Measurements from ENCODE around the gene PFKP.

Gene PFKP

GRCh38 chr10:3132036-3133025, 65.0 kb downstream of the PFKP start:
- Mint-ChIP-seq H3K4me1 (no peaks in the 10 kb centered on the region), H3K4me3 (no peak overlapping the region)
- no peak for DNase-seq (ENCODE audit: low spot score in 2 of 2)

GRCh38 chr10:3133948-3134347, 66.6 kb downstream of the PFKP start:
- H3K4me1 Mint-ChIP-seq: no peaks in the 10 kb centered on the region
- H3K27ac Mint-ChIP-seq (ENCODE audit: low read depth): no peak overlapping the region
- H3K27me3 Mint-ChIP-seq: no peaks in the 10 kb centered on the region
- H3K4me3 Mint-ChIP-seq: no peak overlapping the region
- DNase-seq (ENCODE audit: low spot score in 2 of 2): no peak
- peaks cover 67% of the 10 kb centered on the region for H3K36me3 Mint-ChIP-seq (ENCODE audit: insufficient read depth)
- H3K9me3 Mint-ChIP-seq: no peaks in the 10 kb centered on the region
- ATAC-seq (replicated peaks; ENCODE audit: extremely low read depth, poor library complexity, severe bottlenecking): no peak

More at GRCh38 chr10:3132036-3133025, 65.0 kb downstream of the PFKP start:
- ATAC-seq (replicated peaks; ENCODE audit: extremely low read depth, poor library complexity, severe bottlenecking): no peak
- Mint-ChIP-seq H3K36me3 (ENCODE audit: insufficient read depth) (peaks cover 57% of the 10 kb centered on the region), H3K27ac (ENCODE audit: low read depth) (no peak overlapping the region), H3K27me3 (no peaks in the 10 kb centered on the region), H3K9me3 (no peaks in the 10 kb centered on the region)

- H3K9me3 Mint-ChIP-seq: no peaks in the 10 kb centered on the region
- H3K4me3 Mint-ChIP-seq: no peak overlapping the region
- no peaks in the 10 kb centered on the region for H3K27me3 Mint-ChIP-seq
- H3K36me3 Mint-ChIP-seq (ENCODE audit: insufficient read depth): peaks cover 65% of the 10 kb centered on the region
- H3K27ac Mint-ChIP-seq (ENCODE audit: low read depth): no peak overlapping the region
- ATAC-seq (replicated peaks; ENCODE audit: extremely low read depth, poor library complexity, severe bottlenecking) (no peak), DNase-seq (ENCODE audit: low spot score in 2 of 2) (no peak)
- no peaks in the 10 kb centered on the region for H3K4me1 Mint-ChIP-seq
Measured at GRCh38 chr10:3135006-3135405, 67.7 kb downstream of the PFKP start.

GRCh38 chr10:3136336-3136735, 69.0 kb downstream of the PFKP start:
- DNase-seq (ENCODE audit: low spot score in 2 of 2) (no peak), ATAC-seq (replicated peaks; ENCODE audit: extremely low read depth, poor library complexity, severe bottlenecking) (no peak)
- Mint-ChIP-seq H3K4me1 (no peaks in the 10 kb centered on the region), H3K4me3 (no peak overlapping the region), H3K36me3 (ENCODE audit: insufficient read depth) (peaks cover 66% of the 10 kb centered on the region), H3K9me3 (no peaks in the 10 kb centered on the region), H3K27me3 (no peaks in the 10 kb centered on the region), H3K27ac (ENCODE audit: low read depth) (no peak overlapping the region)

- no peaks in the 10 kb centered on the region for H3K9me3 Mint-ChIP-seq
- DNase-seq (ENCODE audit: low spot score in 2 of 2): no peak
- no peaks in the 10 kb centered on the region for H3K4me1 Mint-ChIP-seq
- H3K4me3 Mint-ChIP-seq: no peak overlapping the region
- no peaks in the 10 kb centered on the region for H3K27me3 Mint-ChIP-seq
- no peak overlapping the region for H3K27ac Mint-ChIP-seq (ENCODE audit: low read depth)
- no peak for ATAC-seq (replicated peaks; ENCODE audit: extremely low read depth, poor library complexity, severe bottlenecking)
- H3K36me3 Mint-ChIP-seq (ENCODE audit: insufficient read depth): peaks cover 61% of the 10 kb centered on the region
Measured at GRCh38 chr10:3136763-3137611, 69.6 kb downstream of the PFKP start.

- ATAC-seq (replicated peaks; ENCODE audit: extremely low read depth, poor library complexity, severe bottlenecking) (no peak), DNase-seq (ENCODE audit: low spot score in 2 of 2) (no peak)
- peaks cover 59% of the 10 kb centered on the region for H3K36me3 Mint-ChIP-seq (ENCODE audit: insufficient read depth)
- no peaks in the 10 kb centered on the region for H3K9me3 Mint-ChIP-seq
- no peaks in the 10 kb centered on the region for H3K4me1 Mint-ChIP-seq
- no peak overlapping the region for H3K4me3 Mint-ChIP-seq
- H3K27ac Mint-ChIP-seq (ENCODE audit: low read depth): no peak overlapping the region
- H3K27me3 Mint-ChIP-seq: no peaks in the 10 kb centered on the region
Measured at GRCh38 chr10:3137958-3138726, 70.8 kb downstream of the PFKP start.

GRCh38 chr10:3139216-3139910, 72.0 kb downstream of the PFKP start:
- Mint-ChIP-seq H3K36me3 (ENCODE audit: insufficient read depth) (peaks cover 60% of the 10 kb centered on the region), H3K4me3 (no peak overlapping the region), H3K27ac (ENCODE audit: low read depth) (no peak overlapping the region), H3K9me3 (no peaks in the 10 kb centered on the region), H3K27me3 (no peaks in the 10 kb centered on the region), H3K4me1 (no peaks in the 10 kb centered on the region)
- no peak for ATAC-seq (replicated peaks; ENCODE audit: extremely low read depth, poor library complexity, severe bottlenecking)
- no peak for DNase-seq (ENCODE audit: low spot score in 2 of 2)

- Mint-ChIP-seq H3K9me3 (no peaks in the 10 kb centered on the region), H3K27ac (ENCODE audit: low read depth) (peak overlapping the region; percentile 19), H3K36me3 (ENCODE audit: insufficient read depth) (peaks cover 65% of the 10 kb centered on the region), H3K27me3 (no peaks in the 10 kb centered on the region), H3K4me1 (no peaks in the 10 kb centered on the region), H3K4me3 (no peak overlapping the region)
- ATAC-seq (replicated peaks; ENCODE audit: extremely low read depth, poor library complexity, severe bottlenecking) (no peak), DNase-seq (ENCODE audit: low spot score in 2 of 2) (no peak)
Measured at GRCh38 chr10:3140280-3140679, 72.9 kb downstream of the PFKP start.

- no peaks in the 10 kb centered on the region for H3K27me3 Mint-ChIP-seq
- H3K4me1 Mint-ChIP-seq: no peaks in the 10 kb centered on the region
- no peaks in the 10 kb centered on the region for H3K9me3 Mint-ChIP-seq
- H3K36me3 Mint-ChIP-seq (ENCODE audit: insufficient read depth): peaks cover 62% of the 10 kb centered on the region
- H3K27ac Mint-ChIP-seq (ENCODE audit: low read depth): no peak overlapping the region
- ATAC-seq (replicated peaks; ENCODE audit: extremely low read depth, poor library complexity, severe bottlenecking) (no peak), DNase-seq (ENCODE audit: low spot score in 2 of 2) (no peak)
- H3K4me3 Mint-ChIP-seq: no peak overlapping the region
Measured at GRCh38 chr10:3141351-3142005, 74.1 kb downstream of the PFKP start.

- DNase-seq (ENCODE audit: low spot score in 2 of 2): no peak
- no peak overlapping the region for H3K27ac Mint-ChIP-seq (ENCODE audit: low read depth)
- no peak overlapping the region for H3K4me3 Mint-ChIP-seq
- no peak for ATAC-seq (replicated peaks; ENCODE audit: extremely low read depth, poor library complexity, severe bottlenecking)
- H3K9me3 Mint-ChIP-seq: no peaks in the 10 kb centered on the region
- no peaks in the 10 kb centered on the region for H3K27me3 Mint-ChIP-seq
- peaks cover 57% of the 10 kb centered on the region for H3K36me3 Mint-ChIP-seq (ENCODE audit: insufficient read depth)
- H3K4me1 Mint-ChIP-seq: no peaks in the 10 kb centered on the region
Measured at GRCh38 chr10:3142146-3142875, 75.0 kb downstream of the PFKP start.

- Mint-ChIP-seq H3K27ac (ENCODE audit: low read depth) (no peak overlapping the region), H3K9me3 (no peaks in the 10 kb centered on the region), H3K4me3 (no peak overlapping the region), H3K36me3 (ENCODE audit: insufficient read depth) (peaks cover 53% of the 10 kb centered on the region), H3K4me1 (no peaks in the 10 kb centered on the region), H3K27me3 (no peaks in the 10 kb centered on the region)
- ATAC-seq (replicated peaks; ENCODE audit: extremely low read depth, poor library complexity, severe bottlenecking) (no peak), DNase-seq (ENCODE audit: low spot score in 2 of 2) (no peak)
Measured at GRCh38 chr10:3143366-3143765, 76.0 kb downstream of the PFKP start.
